ENCODE measurements around the gene DEAF1. TPM values are rescaled to one million over a fixed set of nuclear protein-coding genes. Genes with fewer than 3 reads are reported as not detected.

DEAF1 gene
- total RNA-seq, 1 experiment from 2014 or later = 33.9 TPM

- TF ChIP-seq ZBTB33 (IDR thresholded peaks at IDR 0.05; ENCODE audit: extremely low read depth, insufficient replicate concordance, low read length) (no peak), EGR1 (IDR thresholded peaks at IDR 0.05; ENCODE audit: low read depth) (no peak), ZNF274 (IDR thresholded peaks at IDR 0.05; ENCODE audit: low read depth, low read length) (no peak), YY1 (IDR thresholded peaks at IDR 0.05; ENCODE audit: extremely low read depth, insufficient replicate concordance, low read depth, low read length) (no peak)
These were observed 19.4 kb upstream of the DEAF1 start (continued) for GRCh38 chr11:714436-714835.

DNA sequence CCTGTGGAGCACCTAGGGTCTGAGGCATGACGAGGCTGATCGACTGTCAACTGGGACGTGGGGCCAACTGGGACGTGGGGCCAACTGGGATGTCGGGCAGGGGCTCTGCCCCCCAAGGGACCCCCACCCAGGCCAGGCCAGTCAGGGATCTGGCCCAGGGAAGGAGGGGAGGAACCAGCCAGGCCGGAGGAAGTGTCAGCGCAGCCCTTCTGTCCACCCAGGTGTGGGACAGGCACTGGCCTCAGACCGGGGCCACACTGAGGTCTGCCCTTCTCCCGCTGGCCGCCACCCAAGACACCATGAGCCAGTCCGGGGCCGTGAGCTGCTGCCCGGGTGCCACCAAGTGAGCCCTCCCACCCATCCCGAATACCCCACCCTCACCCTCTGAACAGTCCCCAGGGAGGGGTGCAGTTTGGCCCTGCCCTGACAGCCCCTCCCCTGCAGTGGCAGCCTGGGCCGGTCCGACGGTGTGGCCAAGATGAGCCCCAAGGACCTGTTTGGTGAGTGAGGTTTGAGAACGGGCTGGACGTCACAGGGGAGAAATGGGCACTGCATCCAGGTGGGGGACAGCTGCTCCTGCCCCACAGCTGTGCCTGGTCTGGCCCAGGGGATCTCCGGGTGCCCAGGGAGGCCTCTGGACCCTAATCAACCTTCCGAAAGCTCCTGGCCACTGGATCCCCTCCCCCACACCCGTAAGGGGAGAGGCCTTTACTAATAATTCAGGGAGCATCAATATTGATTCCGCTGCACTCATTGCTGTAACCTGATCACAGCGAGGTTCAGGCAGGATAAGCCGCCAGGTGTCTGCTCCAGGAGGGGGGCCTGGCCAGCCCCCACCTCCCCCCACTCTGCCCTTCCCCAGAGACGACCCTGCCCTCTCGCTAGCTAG is 14.3 kb upstream of the DEAF1 start:
- Histone ChIP-seq H3K27me3 (ENCODE audit: insufficient read depth, low read length) (no peaks in the 10 kb centered on the region), H3K36me3 (ENCODE audit: control insufficient read depth in 1 of 2, insufficient read depth in 2 of 2, low read length in 2 of 2) (0 out of 4 replicates have a peak, but pooled peaks cover 0 to 7% of the 10 kb centered on the region in 2 experiments), H3K4me3 (replicated peaks in 1 of 2; ENCODE audit: low read depth in 1 of 2, low read length in 2 of 2) (no peak overlapping the region), H3K9me3 (ENCODE audit: control insufficient read depth in 1 of 2, insufficient read depth in 1 of 2, low read depth in 1 of 2, low read length in 2 of 2) (no peaks in the 10 kb centered on the region), H3K4me2 (ENCODE audit: low read length) (no peak overlapping the region), H3K27ac (ENCODE audit: low read depth, low read length) (peak overlapping the region; percentile 32; the same call in 1 of the 2 replicates), H3K4me1 (ENCODE audit: control insufficient read depth in 1 of 2, insufficient read depth in 2 of 2, low read length in 2 of 2) (peaks cover 44 to 58% of the 10 kb centered on the region in 2 experiments), H2AFZ (ENCODE audit: low read depth, low read length, poor library complexity, severe bottlenecking) (no peak overlapping the region), H3K79me2 (ENCODE audit: insufficient read depth, low read length) (peaks cover 37% of the 10 kb centered on the region), H3K9ac (ENCODE audit: low read length) (no peak overlapping the region), H4K20me1 (ENCODE audit: insufficient read depth) (no peaks in the 10 kb centered on the region), H3K9me2 (ENCODE audit: insufficient read depth) (no peaks in the 10 kb centered on the region)
- ChIA-PET RAD21 (ENCODE audit: low non-redundant PET in 1 of 2, low total read pairs in 2 of 2, uncharacterized antibody in 2 of 2, unreplicated experiment in 2 of 2) (no interaction called here), POLR2A (no interaction called here), CTCF (no interaction called here)
- no peak for DNase-seq (ENCODE audit: low read depth, low spot score)
- no TSS peak for BruUV-seq (replicated peaks)
- intact Hi-C loops (cut with micrococcal nuclease) = no loop called here
- TF ChIP-seq, protein P1, sequence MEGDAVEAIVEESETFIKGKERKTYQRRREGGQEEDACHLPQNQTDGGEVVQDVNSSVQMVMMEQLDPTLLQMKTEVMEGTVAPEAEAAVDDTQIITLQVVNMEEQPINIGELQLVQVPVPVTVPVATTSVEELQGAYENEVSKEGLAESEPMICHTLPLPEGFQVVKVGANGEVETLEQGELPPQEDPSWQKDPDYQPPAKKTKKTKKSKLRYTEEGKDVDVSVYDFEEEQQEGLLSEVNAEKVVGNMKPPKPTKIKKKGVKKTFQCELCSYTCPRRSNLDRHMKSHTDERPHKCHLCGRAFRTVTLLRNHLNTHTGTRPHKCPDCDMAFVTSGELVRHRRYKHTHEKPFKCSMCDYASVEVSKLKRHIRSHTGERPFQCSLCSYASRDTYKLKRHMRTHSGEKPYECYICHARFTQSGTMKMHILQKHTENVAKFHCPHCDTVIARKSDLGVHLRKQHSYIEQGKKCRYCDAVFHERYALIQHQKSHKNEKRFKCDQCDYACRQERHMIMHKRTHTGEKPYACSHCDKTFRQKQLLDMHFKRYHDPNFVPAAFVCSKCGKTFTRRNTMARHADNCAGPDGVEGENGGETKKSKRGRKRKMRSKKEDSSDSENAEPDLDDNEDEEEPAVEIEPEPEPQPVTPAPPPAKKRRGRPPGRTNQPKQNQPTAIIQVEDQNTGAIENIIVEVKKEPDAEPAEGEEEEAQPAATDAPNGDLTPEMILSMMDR (IDR thresholded peaks at IDR 0.05 in 2 of 3, conservative IDR thresholded peaks at IDR 0.05 in 1 of 3; ENCODE audit: borderline replicate concordance in 1 of 3, insufficient read depth in 1 of 3, low read depth in 2 of 3, low read length in 2 of 3) = no peak
- TF ChIP-seq SP1 (IDR thresholded peaks at IDR 0.05; ENCODE audit: low read depth) = no peak
- no peak for TF ChIP-seq FOSL1 (IDR thresholded peaks at IDR 0.05; ENCODE audit: low read depth)
- no peak for TF ChIP-seq ZFX (IDR thresholded peaks at IDR 0.05)
- no peak for ATAC-seq

All from HCT116 (cell line).